Measurements from ENCODE around the gene KIF21B. TPM values are rescaled to one million over a fixed set of nuclear protein-coding genes. Genes with fewer than 3 reads are reported as not detected.

The KIF21B gene
- total and polyA plus RNA-seq, 2 experiments from 2014 or later = 0.29 to 3.5 TPM

DNA sequence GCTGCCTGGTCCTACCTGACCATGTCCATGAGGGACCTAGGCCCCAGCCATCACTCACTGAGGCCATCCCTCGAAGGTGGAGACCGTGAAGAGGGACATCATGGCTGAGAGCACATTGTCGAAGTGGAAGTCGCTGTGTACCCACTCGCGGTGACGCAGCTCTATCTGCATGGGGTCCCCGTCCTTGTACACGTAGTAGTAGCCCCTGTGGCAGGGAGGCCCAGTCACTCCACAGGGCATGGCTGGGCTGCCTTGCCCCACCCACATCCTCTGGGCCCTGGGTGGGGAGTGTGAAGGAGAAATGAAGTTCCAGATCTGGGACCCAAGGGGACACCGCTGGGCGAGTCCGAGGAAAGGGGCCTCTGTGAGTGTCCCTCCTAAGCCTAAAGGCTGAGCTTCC, 38.4 kb upstream of the KIF21B start:
- Histone ChIP-seq H3K4me1 (ENCODE audit: low read depth) (no peaks in the 10 kb centered on the region), H3K9me3 (ENCODE audit: low read depth) (no peaks in the 10 kb centered on the region), H3K36me3 (no peaks in the 10 kb centered on the region), H3K27me3 (no peaks in the 10 kb centered on the region), H3K4me3 (no peak overlapping the region), H3K27ac (no peak overlapping the region)
- TF ChIP-seq, protein P1, sequence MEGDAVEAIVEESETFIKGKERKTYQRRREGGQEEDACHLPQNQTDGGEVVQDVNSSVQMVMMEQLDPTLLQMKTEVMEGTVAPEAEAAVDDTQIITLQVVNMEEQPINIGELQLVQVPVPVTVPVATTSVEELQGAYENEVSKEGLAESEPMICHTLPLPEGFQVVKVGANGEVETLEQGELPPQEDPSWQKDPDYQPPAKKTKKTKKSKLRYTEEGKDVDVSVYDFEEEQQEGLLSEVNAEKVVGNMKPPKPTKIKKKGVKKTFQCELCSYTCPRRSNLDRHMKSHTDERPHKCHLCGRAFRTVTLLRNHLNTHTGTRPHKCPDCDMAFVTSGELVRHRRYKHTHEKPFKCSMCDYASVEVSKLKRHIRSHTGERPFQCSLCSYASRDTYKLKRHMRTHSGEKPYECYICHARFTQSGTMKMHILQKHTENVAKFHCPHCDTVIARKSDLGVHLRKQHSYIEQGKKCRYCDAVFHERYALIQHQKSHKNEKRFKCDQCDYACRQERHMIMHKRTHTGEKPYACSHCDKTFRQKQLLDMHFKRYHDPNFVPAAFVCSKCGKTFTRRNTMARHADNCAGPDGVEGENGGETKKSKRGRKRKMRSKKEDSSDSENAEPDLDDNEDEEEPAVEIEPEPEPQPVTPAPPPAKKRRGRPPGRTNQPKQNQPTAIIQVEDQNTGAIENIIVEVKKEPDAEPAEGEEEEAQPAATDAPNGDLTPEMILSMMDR (IDR thresholded peaks at IDR 0.05; ENCODE audit: low read depth, low read length) = no peak
- DNase-seq (ENCODE audit: low read depth in 1 of 2, low spot score in 1 of 2) = no peak

DNA sequence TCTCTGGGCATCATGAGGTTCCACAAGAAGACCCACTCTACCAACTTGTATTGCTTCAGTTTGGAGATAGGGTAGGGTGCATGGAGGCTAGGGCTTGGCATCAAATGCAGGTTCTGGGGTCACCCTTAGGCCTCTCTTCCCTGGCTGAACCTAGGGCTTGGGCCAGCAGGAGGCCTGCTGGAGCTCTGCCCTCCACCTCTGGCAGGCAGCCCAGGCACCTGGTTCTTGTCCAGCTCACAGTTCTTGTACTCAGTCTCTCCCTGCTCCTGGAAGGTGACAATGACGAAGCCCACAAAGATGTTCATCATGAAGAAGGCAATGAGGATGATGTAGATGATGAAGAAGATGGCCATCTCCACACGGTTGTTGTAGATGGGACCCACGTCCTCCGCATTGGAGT, 37.5 kb upstream of the KIF21B start:
- Histone ChIP-seq H3K4me3 (no peak overlapping the region), H3K9me3 (ENCODE audit: low read depth) (no peaks in the 10 kb centered on the region), H3K27ac (no peak overlapping the region), H3K36me3 (no peaks in the 10 kb centered on the region), H3K4me1 (ENCODE audit: low read depth) (no peaks in the 10 kb centered on the region), H3K27me3 (no peaks in the 10 kb centered on the region)
- no peak for DNase-seq (ENCODE audit: low read depth in 1 of 2, low spot score in 1 of 2)
- TF ChIP-seq, protein P1 (IDR thresholded peaks at IDR 0.05; ENCODE audit: low read depth, low read length) = no peak

DNA sequence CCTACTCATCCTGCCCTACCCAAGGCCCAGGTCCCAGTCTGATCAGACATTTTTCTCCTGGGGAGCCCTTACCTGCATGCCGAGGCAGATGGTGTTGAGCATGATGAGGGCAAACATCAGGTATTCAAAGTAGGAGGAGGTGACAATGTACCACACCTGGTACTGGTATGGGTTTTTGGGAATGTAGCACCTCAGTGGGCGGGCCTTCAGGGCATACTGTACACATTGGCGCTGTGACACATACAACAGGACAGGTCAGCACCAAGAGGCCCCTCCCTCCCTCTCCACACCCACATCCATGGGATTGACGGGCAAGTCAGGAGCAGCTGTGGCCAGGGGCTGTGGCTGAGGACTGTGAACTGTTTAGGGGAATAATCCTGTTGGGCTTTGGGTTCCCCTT, 37.1 kb upstream of the KIF21B start:
- Histone ChIP-seq H3K4me3 (no peak overlapping the region), H3K36me3 (no peaks in the 10 kb centered on the region), H3K4me1 (ENCODE audit: low read depth) (no peaks in the 10 kb centered on the region), H3K9me3 (ENCODE audit: low read depth) (no peaks in the 10 kb centered on the region), H3K27me3 (no peaks in the 10 kb centered on the region), H3K27ac (no peak overlapping the region)
- TF ChIP-seq, protein P1 (IDR thresholded peaks at IDR 0.05; ENCODE audit: low read depth, low read length) = no peak
- DNase-seq (ENCODE audit: low read depth in 1 of 2, low spot score in 1 of 2) = no peak

DNA sequence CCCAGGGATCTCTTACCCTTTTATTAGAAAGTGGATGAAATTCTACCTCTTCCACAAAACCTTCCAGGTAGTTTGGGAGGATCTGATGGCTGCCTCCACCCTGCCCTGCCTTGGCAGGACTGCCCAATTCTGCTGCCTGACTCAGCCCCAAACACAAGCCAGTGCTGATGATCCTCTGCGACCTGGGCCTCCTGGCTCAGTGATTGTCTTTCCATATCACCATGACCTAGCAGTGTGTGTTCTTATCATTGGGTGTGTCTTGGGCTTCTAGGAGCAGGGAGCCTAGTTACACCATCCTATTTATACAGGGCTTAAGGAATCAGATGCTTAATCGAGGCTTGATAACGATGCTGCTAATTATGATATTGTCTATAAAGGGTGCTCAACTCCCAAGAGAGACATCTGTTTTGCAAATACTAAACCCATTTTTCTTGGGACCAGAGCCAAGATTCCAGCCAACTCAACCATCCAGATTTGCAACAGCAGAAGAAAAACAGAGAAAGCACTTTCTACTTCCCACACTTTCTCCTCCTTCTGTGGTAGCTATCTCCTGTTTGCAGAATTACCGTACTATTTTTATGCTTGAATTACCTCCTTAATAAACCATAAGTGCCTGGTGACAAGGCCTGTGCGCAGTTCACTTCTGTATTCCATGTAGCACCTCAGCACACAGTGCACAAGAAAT, 36.5 kb upstream of the KIF21B start:
- H3K4me3 ChIP-seq = no peak overlapping the region
- H3K4me1 ChIP-seq (ENCODE audit: low read depth) = no peaks in the 10 kb centered on the region
- H3K36me3 ChIP-seq = no peaks in the 10 kb centered on the region
- TF ChIP-seq, protein P1 (IDR thresholded peaks at IDR 0.05; ENCODE audit: low read depth, low read length) = no peak
- no peak overlapping the region for H3K27ac ChIP-seq
- DNase-seq (ENCODE audit: low read depth in 1 of 2, low spot score in 1 of 2) = peak in 1 of 2 donors; percentile 12
- H3K9me3 ChIP-seq (ENCODE audit: low read depth) = no peaks in the 10 kb centered on the region
- no peaks in the 10 kb centered on the region for H3K27me3 ChIP-seq

DNA sequence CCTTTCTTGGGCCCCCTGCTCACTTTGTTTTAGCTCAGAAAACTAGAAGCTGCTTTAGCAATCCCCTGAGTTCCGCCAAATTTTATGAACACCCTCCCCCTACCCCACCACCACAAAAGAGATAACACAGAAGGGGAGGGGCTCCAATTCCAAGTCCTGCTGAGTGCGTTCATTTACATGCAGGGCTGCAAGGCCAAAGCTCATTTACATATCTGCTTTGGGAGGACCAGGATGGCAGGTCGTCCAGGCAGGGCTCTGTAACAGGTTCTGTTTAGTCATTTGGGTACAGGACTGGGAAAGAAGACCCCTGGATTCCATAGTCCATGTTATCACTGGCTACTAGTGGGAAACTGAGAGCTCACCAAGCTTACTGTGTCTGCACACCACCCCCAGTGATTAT, 35.9 kb upstream of the KIF21B start:
- H3K27ac ChIP-seq = no peak overlapping the region
- H3K4me1 ChIP-seq (ENCODE audit: low read depth) = no peaks in the 10 kb centered on the region
- no peaks in the 10 kb centered on the region for H3K36me3 ChIP-seq
- H3K9me3 ChIP-seq (ENCODE audit: low read depth) = no peaks in the 10 kb centered on the region
- DNase-seq (ENCODE audit: low read depth in 1 of 2, low spot score in 1 of 2) = no peak
- H3K27me3 ChIP-seq = no peaks in the 10 kb centered on the region
- H3K4me3 ChIP-seq = no peak overlapping the region
- TF ChIP-seq, protein P1 (IDR thresholded peaks at IDR 0.05; ENCODE audit: low read depth, low read length) = no peak

All from cardiac muscle cell (in vitro differentiated cells and primary cell).